NCI-H1105 treated with DMSO at 0.1 percent for 48 hours (cell line): ENCODE results near the gene LZTS2.
A peak's percentile ranks its signal among the peaks of the same experiment; 100 is the strongest.

Experiments used
- DNase-seq: peaks from one replicate; lab custom pipeline; 2025; lab: John Stamatoyannopoulos, UW

The LZTS2 gene

DNA sequence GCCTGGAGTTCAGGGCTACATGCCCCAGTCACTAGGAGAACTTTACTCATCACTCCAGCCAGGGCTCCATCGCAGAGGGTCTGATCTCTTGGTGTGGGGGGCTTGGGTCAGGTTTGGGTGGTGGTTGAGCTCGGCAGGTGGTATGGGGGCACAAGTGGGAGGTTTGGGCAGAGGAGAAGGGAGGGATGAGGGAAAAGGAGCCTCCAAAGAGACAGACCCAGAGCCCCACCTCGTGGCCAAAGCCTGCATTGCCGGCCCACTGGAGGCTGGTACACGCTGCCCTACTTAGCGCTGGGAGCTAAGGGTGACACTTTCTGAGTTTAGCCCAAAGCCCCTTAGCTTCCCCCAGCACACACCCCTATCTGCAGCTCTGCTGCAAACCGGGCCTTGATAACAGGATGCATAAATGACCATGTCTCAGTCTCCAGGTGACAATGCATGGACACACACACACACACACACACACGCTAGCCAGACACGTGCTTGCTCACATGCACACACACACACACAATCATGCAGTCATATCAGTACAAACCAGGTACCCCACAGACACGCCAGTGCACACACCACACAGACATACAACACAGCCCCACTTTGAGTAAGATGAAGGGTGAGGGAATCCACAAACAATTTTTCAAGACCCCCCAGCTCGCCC is 14.7 kb downstream of the LZTS2 start:
- peak; percentile 31 for DNase-seq

DNA sequence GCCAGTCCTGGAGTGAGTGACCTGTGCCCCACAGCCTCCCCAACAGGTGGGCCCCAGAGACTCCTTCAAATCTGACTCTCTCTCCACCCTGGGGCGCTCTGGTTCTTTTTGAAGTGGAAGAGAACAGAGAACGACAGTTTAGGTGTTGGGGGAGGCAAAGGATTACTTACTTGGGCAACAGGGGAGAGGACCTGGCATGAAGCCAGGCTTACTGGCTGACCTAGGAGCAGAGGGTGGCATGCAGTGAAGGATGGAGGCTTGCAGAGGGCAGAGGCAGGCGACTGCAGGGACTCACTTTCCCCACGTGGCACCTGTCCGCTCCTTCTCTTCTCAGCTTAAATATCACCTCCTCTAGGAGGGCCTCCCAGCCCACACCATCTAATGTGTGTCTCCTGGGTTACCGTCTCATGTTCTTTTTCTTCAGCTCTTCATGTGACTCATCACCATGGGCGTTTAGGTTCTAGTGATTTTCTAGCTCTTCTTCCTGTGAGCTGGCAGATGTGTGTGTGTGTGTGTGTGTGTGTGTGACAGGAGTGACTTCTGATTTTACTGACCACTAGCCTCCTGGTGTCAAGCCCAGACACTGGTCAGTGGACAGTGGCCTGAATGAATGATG is 15.5 kb downstream of the LZTS2 start:
- no peak for DNase-seq

DNA sequence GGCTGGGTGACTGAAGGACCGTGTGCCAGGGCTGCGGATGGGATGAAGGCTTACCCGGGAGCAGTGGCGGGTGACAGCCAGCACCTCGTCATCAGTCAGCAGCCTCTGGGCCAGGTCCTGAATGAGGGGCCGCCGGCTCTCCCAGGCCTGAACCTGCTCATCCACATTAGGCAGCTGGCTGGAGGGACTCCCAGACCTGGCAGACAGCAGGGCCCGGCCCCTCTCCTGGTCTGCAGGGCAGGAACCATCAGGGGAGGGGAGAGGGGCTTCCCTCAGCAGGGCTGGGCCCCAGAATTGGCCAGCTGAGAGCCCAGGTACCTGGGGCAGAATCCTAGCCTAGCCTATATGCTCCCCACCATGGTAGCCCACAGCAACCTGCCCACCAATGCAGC is 16.0 kb downstream of the LZTS2 start:
- DNase-seq, result no peak

DNA sequence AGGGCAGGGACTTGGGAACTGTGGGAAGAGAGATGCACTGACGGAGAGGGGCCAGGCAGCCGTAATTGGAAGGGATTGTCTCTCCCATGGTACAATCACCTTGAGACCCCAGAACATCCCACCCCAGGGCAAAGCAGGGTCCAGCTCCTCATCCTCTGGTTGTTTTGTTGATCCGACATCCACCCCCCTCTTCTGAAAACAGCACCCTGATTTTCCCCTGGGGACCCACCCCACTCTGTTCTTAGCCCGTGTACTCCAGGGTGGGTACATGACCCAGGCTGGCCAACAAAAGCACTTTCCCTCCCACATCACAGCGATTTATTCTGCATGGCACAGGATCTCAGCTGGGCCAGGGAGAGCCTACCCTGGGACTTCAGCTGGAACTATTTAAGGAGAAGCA is 17.2 kb downstream of the LZTS2 start:
- no peak for DNase-seq

DNA sequence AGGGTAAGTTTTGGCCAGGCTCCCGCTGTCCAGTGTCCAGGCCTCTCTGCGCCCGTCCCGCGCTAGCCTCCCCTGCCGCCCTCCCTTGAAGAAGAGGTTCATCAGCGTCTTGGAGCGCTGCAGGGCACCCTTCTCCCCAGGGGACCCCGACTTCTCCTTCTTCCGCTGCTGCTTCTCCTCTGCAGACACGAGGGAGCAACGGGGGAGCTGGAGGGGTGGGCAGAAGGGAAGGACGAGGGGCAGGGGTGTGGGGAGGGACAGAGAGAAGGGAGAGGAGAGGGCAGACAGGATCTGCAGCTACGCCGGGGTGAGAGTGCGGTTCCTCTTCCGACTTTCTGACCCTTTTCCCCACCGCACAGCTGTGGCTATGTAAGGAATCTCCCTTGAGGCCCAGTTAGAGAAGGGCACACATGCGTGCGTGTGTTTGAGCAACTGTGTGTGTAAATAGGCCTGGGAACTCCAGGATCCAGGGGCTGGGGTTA is 18.6 kb downstream of the LZTS2 start:
- no peak for DNase-seq

DNA sequence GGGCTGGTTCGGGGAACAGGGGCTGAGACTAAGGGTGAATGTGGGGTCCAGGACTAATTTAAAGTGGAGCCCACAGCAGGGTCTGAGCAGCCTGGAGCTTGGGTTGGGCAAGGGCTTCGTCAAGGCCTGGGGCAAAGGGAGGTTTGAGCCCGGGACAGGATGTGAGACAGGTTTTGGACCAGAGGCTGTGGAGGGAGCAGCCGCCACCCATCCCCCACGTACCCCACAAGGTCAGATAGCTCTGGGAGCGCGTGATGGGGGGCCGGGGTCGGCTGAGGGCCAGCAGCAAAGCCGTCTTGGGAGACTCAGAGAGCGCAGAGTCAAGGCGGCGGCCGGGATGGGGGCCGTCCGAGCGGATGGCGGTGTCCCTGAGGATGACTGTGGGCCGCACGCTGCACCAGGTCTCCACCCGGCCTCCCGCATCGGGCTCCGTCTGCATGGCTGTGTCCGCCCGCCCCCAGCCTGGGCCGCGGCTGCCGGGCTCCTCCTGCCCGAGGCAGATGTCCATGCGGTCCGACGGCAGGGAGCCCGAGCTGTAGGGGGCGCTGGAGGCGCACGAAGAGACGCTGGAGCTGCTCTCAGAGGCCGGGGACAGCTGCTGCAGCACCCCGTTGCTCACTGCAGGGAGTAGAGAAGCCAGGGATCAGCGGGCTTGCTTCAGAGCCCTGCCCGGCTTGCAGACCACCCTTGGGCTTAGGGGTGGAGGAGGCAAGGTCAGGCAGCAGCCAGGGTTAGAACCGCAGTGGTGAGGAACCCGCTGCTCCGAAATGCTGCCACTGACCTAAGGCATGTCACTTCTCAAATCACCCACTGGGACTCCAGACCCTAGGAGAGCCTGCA is 19.2 kb downstream of the LZTS2 start:
- DNase-seq, result peak; percentile 41

DNA sequence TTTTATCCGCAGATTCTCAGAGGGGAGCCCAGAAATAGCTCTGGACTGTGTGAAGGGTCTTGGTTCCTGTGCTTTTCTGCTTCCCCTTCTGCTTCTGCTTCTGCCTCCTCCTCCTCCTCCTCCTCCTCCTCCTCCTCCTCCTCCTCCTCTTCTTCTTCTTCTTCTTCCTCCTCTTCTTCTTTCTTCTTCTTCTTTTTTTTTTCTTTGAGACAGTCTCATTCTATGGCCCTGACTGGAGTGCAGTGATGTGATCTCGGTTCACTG is 19.8 kb downstream of the LZTS2 start:
- no peak for DNase-seq

DNA sequence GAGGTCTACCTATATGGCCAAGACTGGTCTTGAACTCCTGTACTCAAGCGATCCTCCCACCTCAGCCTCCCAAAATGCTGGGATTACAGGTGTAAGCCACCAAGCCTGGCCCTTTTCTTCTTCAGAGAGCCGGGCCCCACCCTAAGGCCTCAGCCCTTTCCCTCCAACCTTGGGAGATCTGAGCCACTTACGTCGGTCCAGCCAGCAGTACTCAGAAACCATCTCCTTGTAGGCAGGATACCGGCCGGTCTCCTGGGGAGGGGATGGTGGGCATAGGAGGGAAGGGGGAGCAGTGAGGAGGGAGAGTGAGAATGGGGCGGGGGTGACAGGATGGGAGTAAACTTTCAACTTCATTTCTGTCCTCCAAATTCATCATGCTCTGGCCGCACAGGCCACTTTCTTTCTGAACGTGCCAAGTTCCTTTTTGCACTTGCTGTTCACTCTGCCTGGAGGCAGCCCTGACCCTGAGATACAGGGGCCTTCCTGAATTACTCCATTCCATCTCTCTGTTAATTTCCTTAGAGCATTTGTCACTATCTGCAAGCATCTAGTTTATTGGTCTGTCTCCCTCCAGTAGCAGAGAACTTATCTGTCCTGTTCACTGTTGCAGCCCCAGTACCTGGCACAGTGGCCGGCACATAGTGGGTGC is 20.9 kb downstream of the LZTS2 start:
- no peak for DNase-seq

DNA sequence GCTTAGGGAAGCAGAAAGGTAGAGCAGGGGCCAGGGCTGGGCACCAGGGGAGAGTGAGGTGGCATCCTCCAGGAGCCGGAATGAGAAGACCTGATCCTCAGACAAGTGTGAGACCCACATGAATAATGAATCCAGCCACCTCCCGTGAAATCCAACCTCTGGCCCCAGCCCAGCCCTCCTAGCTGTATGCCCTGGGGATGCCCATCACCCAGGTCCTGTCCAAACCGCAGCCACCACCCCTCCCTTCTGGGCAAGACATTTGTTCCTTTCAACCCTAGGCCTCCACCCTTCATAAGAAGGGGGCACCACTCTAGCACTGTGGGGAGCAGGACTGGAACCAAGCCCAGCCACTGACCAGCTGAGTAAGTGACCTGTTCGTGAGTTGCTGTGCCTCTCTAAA is 21.6 kb downstream of the LZTS2 start:
- no peak for DNase-seq

DNA sequence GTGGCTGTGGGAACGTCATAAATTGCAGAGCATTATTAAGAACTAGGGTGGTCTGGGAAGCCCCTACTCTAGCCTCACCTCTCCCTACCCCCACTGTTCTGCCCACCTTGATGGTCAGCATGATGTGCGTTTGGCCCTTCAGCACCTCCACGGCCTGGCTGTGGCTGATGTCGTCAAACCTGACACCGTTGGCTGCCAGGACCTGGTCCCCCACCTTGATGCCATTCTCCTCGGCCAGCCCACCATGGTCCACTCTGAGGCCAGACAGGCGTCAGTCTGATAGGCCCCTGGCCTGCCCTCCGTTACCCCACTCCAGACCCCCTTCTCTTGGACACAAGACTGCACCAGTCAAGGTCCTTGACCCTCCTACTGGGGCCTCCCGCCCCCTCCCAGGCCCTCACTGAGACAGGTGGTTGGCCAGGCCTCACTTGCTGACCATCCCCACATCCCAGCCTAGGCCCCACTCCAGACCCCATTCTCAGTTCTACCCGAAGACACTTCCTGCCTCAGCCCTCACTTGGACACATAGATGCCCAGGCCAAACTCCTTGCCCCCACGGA is 22.2 kb downstream of the LZTS2 start:
- no peak for DNase-seq

DNA sequence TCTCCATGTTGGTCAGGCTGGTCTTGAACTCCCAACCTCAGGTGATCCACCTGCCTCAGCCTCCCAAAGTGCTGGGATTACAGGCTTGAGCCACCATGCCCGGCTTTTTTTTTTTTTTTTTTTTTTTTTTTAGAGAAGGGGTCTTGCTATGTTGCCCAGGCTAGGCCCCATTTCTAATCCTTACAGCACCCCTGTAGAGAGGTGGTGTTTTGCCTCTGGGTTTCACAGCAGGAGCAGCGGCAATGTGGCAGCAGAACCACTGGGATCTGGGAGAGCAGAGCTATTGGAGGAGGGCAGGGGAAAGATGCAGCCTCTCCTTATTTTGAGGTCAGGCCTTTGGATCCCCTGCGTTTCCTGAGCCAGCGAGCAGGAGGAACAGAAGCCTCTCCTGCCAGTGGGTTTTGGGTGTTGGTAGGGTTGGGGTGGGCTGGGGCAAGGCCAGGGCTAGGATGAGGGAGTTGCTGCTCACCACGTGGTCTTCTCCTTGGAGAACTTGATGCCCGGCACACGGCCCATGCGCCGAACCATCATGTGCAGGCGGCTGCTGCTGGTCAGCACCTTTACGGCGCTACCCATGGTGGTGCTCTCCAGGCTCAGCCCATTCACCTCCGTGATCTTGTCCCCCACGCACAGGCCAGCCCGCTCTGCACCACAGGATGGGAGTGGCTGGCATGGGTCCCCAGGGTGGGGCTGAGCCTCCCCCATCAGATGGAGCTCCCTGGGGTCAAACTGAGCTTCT is 23.5 kb downstream of the LZTS2 start:
- no peak for DNase-seq

DNA sequence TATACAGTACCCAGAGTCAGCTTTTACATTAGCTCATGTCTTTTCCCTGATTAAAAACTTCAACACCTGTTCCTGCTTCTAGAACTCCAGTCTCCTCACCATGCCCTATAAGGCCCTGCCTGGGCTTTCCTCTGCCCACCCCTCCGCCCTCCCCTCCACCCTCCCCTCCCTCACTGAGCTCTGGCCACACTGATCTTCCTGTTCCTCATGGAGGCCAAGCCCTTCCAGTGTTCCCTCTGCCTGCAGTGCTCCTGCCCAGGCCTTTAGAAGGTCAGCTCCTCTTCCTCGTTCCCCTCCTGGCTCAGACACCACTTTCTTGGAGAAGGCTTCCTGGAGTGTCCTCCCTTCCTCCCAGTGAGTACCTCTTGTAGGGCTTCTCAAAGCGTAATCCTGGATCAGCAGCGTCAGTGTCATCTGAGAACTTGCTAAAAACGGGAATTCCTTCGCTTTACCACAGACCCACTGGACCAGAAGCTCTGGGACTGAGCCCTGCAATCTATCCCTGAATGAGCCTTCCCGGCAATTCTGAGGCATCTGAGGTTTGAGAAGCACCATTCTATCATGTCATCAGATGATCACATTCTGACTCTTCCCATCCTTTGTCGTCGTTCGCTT is 27.6 kb downstream of the LZTS2 start:
- no peak for DNase-seq

DNA sequence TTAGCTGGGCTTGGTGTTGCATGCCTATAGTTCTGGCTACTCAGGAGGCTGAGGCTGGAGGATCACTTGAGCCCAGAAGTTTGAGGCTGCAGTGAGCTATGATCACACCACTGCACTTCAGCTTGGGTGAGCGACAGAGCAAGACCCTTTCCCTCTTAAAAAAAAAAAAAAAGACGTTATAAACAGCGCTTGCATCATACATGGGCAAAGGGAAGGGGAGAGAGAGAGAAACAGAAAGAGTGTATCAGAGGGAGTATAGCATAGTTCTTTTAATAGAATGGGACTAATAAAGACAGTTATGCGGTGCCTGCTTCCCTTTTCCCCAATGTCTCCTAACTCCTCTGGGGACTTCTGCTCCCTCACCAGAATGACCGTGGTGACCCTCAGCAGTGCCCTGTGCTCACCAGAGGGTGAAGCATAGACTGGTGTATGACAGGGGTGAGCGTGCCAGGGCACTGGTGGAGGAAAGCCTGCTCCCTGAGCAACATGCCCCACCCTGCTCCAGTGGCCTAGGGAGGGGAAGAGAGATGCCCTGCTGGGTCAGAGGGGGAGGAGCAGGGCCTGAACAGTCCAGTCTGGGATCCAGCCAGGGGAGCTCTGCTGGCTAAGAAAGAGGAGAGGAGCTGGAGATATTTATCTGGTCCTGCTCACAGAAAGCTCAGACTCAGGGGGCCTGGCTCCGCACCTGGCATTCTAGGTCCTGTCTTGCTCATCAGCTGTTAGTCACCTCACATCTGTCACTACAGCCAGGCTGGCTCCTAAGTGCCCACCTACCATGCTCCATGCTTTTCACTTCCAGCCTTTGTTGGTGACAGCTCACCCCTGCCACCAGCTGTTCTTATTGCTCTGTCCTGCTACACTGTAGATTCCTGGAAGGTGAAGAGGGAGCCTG is 29.1 kb downstream of the LZTS2 start:
- DNase-seq, result no peak

DNA sequence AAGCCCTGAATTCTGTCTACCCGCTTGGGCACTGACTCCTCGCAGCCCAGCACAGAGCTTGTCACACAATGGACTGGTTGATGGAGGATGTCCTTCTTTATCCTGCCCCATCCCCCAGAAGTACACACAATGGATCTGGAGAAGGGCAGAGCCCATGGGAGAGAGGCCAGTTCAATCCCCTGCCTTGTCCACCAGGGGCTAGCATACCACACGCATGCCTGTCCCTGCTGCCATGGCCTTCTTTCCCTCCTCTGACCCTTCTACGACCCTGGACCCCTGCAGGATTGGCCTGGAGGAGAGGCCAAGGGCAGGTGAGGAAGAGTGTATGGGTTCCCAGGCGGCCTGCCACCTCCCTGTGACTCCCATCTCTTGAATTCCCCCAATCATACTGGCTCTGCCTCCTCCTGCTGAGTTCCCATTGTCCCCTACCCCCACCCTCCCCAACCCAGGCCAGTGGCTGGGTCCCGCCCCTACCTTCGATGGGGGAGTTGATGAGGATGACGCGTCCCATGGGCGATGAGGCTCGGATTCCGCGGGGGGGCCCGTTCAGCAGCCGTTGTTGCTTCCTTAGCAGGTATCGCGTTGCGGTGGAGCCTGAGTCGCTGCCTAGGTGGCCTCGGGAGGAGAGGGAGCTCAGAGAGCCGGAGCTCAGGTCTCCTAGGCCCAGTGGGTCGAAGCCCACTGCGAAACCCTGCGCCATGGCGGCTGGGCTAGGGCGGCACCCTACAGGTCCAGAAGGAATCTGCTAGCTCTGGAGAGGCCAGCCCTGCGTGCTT is 30.1 kb downstream of the LZTS2 start:
- DNase-seq, result no peak

DNA sequence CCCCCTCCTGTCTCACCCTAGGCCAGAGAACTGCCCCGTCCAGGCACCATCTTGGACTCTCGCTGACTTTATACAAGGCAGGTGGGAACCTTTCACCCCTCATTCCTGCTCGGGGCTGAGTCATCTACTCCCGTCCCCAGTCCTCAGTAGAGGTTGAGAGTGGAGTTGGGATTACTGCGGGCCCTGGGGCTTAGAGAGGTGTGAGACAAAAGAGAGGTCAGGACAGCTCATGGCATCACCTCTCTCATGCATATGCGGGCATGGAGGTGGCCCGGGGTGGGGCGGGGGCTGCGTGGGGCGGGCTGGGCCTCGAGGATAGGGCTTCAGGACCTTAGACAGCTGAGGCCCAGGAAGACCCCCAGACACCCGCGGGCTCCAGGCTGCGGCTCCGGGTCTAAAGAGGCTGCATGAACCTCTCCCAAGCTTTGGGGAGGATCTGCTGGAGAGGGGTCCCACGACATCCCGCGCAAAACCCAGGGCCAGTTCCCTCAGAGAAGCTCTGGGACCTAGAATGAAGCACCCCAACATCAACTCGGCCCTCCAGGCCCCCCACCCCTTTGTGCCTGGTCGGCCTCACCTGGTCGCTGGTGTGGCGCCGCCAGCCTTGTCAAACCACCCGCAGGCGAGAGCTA is 31.0 kb downstream of the LZTS2 start:
- no peak for DNase-seq

DNA sequence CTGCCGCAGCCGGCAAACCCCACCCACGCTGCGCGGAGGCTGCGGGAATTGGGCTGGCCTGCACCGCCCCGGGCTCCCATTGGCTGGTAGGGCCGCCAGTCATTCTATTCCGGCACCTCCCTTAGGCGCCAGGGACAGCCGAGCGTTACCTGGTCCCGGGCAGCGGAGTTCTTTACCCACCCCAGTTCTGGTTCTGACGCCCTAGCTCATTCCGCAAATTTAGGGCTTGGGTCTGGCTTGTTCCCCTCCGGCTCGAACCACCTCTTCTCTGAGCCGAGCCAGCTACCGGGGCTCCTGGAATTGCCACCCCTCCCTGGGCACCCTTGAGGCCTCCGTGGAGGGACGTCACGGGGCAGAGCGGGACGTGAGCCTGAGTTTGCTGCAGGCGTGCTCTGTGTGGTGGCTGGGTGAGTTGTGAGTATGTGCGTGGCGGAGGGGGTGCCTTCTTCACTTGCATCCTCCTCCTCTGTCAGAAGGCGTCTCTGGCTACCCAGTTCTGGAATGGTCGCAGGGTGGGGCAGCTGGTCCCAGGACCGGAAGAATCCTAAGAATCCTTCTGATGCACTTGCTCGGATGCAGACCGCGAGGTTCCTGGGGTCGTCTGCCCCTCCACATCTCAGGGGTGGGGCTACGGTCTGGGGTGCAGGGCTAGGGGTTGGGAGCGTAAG is 31.7 kb downstream of the LZTS2 start, which contains the start of the genes PDZD7 and SFXN3:
Gene PDZD7 (minus strand): TSS at position 2 of the 668 bp plus-strand sequence. CDS start 910 bp downstream, outside the sequence.
Gene SFXN3 (plus strand): TSS at position 107 of the 668 bp plus-strand sequence. CDS start 3,461 bp downstream, outside the sequence.
- peak; percentile 74 for DNase-seq

DNA sequence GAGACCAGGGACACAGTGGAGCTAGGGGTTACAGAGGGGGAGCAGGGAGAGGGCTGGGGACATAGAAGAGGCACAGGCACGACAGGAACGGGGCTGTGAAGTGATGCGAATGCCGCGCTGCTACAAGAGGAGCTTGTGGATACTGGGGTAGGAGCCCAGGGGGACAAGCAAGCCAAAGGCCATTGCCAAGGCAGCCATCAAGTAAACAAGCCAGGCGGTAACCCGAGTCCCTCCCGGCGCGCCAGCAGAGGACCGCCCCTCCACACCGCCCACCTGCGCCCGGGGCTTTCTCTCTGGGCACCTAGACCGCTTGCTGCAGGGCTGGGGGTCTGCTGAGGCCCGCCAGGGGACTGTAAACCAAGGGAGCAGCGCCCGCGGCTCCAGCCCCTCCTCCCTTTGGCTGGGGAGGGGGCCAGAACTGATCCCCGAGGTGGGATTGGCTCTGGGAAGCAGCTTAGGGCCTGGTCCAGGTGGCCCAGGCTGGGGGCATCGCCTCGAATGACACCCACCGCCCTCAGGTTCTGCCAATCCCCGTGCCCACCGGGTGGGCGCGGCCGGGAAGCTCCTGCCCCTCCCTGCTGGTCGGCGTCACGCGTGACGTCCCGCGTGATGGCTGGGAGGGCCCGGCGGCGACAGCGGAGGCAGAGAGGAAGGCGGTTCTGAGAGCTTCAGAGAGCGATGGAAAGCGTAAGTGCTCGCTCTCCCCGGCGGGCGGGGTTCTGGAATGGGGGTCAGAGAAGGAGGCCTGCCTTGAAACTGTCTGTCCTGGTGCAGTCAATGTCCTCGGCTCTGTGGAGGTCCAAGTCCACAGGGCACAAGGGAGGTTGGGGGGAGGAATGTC is 32.4 kb downstream of the LZTS2 start:
- peak; percentile 37 for DNase-seq
